Body of pancreas (tissue), 4 donors: Measurements from ENCODE around the gene ZCCHC13.

Experiments
- CTCF ChIP-seq, 7 experiments: fragments of 450-650 bp in 4 of 7; fragments of 200-600 bp in 3 of 7; sonication (generic) in 3 of 7; IDR thresholded peaks; one replicate each; pipeline ENCODE4 v1.5.1; 2016 to 2019; ENCODE audit warnings: antibody characterized with exemption in 7 of 7
- POLR2A ChIP-seq, 3 donors: fragments of 450-650 bp; IDR thresholded peaks; one replicate each; pipeline ENCODE4 v1.6.1; 2016; ENCODE audit warnings: antibody characterized with exemption in 3 of 3, mild to moderate bottlenecking in 2 of 3

- no peak for TF ChIP-seq CTCF (IDR thresholded peaks at IDR 0.05)
- no peak for TF ChIP-seq POLR2A (IDR thresholded peaks at IDR 0.05)
These were observed 44.0 kb upstream of the ZCCHC13 start for GRCh38 chrX:74259885-74260491.
